Ishikawa (cell line): Measurements from ENCODE around the gene OR1S2.

Experiments
- FOXM1 ChIP-seq: IDR thresholded peaks from 2 replicates; pipeline ENCODE4 v1.6.1; 2012; ENCODE audit warnings: low read depth, borderline replicate concordance
- MAX ChIP-seq: IDR thresholded peaks from 2 replicates; pipeline ENCODE4 v1.6.1; 2012
- TAF1 ChIP-seq: IDR thresholded peaks from 2 replicates; pipeline ENCODE4 v1.6.1; 2012; ENCODE audit warnings: low read depth, mild to moderate bottlenecking

- TF ChIP-seq MAX = no peak
- TF ChIP-seq TAF1 = no peak
- no peak for TF ChIP-seq FOXM1
Observed at GRCh38 chr11:58199271-58199670, 4.7 kb downstream of the OR1S2 start.
